ENCODE measurements around the gene CFAP221. TPM values are rescaled to one million over a fixed set of nuclear protein-coding genes. Genes with fewer than 3 reads are reported as not detected.

Gene CFAP221
- total and polyA plus RNA-seq, 2 experiments from 2014 or later: 0.42 to 0.65 TPM

DNA sequence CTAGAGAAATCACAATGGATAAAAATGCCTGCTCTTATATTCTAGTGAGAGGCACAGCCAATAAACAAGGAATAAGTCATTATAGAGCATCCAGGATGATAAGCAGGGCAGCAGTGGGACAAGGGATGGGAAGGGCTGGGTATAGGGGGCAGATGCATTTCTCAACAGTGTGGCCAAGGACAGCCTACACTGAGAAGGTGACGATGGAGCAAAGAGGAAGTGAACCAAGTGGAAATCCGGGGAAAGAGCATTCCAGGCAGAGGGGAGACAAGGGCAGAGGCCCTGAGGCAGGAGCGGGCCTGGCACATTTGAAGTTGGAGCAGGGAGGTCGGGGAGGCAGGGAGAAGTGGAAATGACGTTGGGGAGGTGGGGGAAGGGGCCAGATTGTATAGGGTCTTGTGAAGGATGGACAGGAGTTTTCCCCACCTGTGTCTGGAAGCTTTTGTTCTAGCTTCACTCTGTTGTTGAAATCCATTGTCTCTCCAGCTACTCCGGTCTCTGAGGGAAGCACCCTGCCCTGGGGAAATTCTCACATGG is 152.3 kb downstream of the CFAP221 start (continued):
- TF ChIP-seq, protein P1, sequence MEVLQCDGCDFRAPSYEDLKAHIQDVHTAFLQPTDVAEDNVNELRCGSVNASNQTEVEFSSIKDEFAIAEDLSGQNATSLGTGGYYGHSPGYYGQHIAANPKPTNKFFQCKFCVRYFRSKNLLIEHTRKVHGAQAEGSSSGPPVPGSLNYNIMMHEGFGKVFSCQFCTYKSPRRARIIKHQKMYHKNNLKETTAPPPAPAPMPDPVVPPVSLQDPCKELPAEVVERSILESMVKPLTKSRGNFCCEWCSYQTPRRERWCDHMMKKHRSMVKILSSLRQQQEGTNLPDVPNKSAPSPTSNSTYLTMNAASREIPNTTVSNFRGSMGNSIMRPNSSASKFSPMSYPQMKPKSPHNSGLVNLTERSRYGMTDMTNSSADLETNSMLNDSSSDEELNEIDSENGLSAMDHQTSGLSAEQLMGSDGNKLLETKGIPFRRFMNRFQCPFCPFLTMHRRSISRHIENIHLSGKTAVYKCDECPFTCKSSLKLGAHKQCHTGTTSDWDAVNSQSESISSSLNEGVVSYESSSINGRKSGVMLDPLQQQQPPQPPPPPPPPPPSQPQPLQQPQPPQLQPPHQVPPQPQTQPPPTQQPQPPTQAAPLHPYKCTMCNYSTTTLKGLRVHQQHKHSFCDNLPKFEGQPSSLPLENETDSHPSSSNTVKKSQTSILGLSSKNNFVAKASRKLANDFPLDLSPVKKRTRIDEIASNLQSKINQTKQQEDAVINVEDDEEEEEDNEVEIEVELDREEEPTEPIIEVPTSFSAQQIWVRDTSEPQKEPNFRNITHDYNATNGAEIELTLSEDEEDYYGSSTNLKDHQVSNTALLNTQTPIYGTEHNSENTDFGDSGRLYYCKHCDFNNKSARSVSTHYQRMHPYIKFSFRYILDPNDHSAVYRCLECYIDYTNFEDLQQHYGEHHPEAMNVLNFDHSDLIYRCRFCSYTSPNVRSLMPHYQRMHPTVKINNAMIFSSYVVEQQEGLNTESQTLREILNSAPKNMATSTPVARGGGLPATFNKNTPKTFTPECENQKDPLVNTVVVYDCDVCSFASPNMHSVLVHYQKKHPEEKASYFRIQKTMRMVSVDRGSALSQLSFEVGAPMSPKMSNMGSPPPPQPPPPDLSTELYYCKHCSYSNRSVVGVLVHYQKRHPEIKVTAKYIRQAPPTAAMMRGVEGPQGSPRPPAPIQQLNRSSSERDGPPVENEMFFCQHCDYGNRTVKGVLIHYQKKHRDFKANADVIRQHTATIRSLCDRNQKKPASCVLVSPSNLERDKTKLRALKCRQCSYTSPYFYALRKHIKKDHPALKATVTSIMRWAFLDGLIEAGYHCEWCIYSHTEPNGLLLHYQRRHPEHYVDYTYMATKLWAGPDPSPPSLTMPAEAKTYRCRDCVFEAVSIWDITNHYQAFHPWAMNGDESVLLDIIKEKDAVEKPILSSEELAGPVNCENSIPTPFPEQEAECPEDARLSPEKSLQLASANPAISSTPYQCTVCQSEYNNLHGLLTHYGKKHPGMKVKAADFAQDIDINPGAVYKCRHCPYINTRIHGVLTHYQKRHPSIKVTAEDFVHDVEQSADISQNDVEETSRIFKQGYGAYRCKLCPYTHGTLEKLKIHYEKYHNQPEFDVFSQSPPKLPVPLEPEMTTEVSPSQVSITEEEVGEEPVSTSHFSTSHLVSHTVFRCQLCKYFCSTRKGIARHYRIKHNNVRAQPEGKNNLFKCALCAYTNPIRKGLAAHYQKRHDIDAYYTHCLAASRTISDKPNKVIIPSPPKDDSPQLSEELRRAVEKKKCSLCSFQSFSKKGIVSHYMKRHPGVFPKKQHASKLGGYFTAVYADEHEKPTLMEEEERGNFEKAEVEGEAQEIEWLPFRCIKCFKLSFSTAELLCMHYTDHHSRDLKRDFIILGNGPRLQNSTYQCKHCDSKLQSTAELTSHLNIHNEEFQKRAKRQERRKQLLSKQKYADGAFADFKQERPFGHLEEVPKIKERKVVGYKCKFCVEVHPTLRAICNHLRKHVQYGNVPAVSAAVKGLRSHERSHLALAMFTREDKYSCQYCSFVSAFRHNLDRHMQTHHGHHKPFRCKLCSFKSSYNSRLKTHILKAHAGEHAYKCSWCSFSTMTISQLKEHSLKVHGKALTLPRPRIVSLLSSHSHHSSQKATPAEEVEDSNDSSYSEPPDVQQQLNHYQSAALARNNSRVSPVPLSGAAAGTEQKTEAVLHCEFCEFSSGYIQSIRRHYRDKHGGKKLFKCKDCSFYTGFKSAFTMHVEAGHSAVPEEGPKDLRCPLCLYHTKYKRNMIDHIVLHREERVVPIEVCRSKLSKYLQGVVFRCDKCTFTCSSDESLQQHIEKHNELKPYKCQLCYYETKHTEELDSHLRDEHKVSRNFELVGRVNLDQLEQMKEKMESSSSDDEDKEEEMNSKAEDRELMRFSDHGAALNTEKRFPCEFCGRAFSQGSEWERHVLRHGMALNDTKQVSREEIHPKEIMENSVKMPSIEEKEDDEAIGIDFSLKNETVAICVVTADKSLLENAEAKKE (CRISPR knock-in tag; IDR thresholded peaks at IDR 0.05): no peak

DNA sequence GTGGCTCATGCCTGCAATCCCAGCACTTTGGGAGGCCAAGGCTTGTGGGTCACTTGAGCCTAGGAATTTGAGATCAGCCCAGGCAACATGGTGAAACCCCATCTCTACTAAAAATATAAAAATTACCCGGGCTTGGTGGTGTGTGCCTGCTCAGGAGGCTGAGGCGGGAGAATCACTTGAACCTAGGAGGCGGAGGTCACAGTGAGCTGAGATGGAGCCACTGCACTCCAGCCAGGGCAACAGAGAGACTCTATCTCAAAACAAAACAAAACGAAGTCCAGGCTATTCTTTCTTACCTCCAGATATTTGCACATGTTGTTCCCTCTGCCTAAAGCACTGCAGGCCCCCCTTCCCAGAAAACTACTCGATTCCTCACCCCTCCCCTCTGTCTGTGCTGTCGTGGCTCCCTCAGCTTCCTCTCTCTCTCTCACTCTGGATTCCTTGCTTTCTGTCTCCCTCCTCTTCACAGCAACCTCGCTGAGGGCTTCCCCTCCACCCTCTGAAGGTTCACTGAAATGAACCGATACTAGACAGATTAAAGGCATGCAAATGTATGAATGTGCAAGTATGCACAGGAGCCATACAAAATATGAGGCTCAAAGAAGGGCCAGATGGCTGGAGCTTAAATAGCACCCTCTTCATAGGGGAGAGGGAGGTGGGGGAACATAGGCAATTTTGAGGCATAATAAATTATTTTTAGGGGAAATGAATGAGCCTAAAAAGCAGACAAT is 153.2 kb downstream of the CFAP221 start:
- Histone ChIP-seq H3K79me2 (replicated peaks; ENCODE audit: insufficient read depth) (no peaks in the 10 kb centered on the region), H2AFZ (no peak overlapping the region), H3K9me2 (ENCODE audit: insufficient read depth) (peaks cover 6% of the 10 kb centered on the region; the same call in 1 of the 2 replicates), H3K27ac (ENCODE audit: low read depth) (no peak overlapping the region), H3K4me1 (ENCODE audit: insufficient read depth) (peaks cover 59% of the 10 kb centered on the region), H3K27me3 (ENCODE audit: insufficient read depth) (no peaks in the 10 kb centered on the region), H3K36me3 (ENCODE audit: insufficient read depth) (no peaks in the 10 kb centered on the region), H3K4me2 (no peak overlapping the region), H3F3A (replicated peaks; ENCODE audit: low read depth) (peaks cover 30% of the 10 kb centered on the region), H4K20me1 (replicated peaks; ENCODE audit: insufficient read depth) (no peaks in the 10 kb centered on the region), H3K4me3 (no peak overlapping the region)
- H3K4me1 Mint-ChIP-seq: peaks cover 73% of the 10 kb centered on the region
- no peaks in the 10 kb centered on the region; the same call in 2 of the 3 replicates for H3K36me3 Mint-ChIP-seq (ENCODE audit: low read depth)
- no peak overlapping the region for H3K4me3 Mint-ChIP-seq
- no peak overlapping the region for H3K27ac Mint-ChIP-seq
- H3K9me3 Mint-ChIP-seq: no peaks in the 10 kb centered on the region
- ATAC-seq (no peak), DNase-seq (ENCODE audit: low spot score) (no peak)
- TF ChIP-seq ZNF331 (CRISPR knock-in tag; IDR thresholded peaks at IDR 0.05; ENCODE audit: low read depth) (no peak), POLR2AphosphoS5 (IDR thresholded peaks at IDR 0.05; ENCODE audit: low read depth) (no peak), ZNF114 (CRISPR knock-in tag; IDR thresholded peaks at IDR 0.05) (no peak)
- peaks cover 12% of the 10 kb centered on the region for H3K27me3 Mint-ChIP-seq (ENCODE audit: insufficient read depth, low read depth, poor library complexity)

All from GM23338 (cell line).